Iris pigment epithelial cell (primary cell): ENCODE results near the gene UBE4B.
"Not testable (repeated sequence)": the region's sequence is repeated elsewhere in the genome, so short reads cannot be mapped to it uniquely, and the experiment has no call there.

ENCODE experiments used
- DNase-seq: peaks from one replicate; pipeline ENCODE4 v3.0.0-alpha.2; 2011; ENCODE audit warnings: low read depth

Gene UBE4B

DNA sequence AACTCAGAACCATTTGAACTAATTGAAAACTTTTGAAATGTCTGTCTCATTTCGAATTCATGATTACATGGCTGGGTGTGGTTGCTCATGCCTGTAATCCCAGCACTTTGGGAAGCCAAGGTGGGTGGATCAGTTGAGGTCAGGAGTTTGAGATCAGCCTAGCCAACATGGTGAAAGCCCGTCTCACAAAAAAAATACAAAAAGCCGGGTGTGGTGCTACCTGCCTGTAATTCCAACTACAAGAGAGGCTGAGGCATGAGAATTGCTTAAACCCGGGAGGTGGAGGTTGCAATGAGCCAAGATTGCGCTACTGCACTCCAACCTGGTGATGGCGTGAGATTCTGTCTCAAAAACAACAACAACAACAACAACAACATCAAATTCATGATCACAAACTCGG is 40.6 kb downstream of the UBE4B start:
- not testable (repeated sequence) for DNase-seq

DNA sequence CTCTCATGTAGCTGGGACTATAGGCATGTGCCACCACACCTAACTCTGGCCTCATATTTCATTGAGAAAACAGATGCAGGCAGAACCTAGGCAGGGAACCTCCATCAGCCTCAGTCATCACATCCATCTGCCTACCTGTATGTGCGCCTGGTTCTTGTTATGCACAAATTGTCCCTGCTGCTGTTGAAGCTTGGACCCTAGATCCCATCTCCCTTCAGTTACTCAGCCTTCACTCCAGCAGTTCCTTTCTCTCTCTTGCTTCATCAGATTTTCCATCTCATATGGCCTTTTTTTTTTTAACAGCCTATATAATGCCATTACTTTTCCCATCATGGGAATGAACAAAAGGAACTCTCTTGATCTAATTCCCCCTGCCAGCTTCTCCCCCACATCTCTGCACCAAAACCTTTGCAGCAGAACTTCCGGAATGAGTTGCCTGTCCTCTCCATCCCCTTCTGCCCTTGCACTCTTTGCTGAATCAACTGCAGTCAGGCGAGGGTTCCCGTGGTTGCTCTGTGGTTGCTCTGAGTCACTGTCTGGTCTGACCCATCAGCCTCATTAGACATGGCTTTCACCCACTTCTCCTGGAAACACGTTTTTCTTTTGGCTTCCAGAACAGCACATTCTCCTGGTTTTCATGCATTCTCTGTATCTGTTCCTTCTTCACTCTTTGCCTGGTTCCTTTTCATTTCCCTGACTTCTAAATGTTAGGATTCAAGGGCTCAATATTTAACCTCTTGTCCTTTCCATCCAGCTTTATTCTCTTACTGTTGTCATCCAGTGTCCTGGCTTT is 41.5 kb downstream of the UBE4B start:
- peak; percentile 98 for DNase-seq

DNA sequence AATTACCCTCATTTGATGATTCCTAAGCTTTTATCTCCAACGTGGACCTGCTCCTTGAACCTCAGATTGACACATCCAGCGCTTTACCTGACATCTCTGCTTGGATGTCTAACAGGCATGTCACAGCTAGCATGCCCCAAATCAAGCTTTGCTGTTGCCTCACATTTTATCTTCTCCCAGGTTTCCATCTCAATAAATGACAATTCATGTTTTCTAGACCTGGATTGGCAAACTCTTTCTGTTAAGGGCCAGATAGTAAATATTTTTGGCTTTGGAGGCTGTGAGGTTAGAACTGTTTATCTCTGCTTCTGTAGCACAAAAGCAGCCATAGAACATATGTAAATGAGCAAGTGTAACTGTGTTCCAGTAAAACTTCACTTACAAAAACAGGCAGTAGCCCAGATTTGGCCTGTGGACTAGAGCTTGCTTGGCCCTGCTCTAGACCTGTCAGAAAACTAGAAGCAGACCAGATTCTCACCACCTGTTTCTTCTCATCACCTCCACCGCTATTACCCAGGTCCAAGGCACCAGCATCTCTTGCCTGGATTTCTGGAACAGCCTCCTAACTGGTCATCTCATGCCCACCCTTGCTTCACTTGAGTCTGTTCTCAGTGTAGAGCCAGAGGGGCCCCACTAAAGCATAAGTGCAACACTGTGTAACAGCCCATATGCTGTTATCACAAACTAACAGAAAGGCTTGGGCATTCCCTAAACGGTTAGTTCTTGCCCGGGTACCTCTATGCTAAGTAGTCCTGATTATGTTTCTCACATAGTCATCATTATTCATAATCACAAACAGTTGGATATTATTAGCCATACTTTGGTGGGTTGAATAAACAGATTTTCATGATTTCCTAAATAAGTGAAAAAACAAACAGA is 42.3 kb downstream of the UBE4B start:
- peak; percentile 66 for DNase-seq

DNA sequence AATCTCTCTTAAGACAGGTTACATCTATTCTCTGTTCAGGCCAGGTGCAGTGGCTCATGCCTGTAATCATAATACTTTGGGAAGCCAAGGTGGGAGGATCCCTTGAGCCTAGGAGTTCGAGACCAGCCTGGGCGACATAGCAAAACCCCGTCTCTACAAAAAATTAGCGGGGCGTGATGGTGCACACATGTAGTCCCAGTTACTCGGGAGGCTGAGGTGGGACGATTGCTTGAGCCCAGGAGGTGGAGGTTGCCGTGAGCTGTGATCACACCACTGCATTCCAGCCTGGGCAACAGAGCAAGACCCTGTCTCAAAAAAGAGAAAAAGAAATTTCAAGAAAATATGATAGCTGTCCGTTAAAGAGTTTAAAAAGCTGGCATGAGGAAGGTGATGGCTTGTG is 43.0 kb downstream of the UBE4B start:
- no peak for DNase-seq

DNA sequence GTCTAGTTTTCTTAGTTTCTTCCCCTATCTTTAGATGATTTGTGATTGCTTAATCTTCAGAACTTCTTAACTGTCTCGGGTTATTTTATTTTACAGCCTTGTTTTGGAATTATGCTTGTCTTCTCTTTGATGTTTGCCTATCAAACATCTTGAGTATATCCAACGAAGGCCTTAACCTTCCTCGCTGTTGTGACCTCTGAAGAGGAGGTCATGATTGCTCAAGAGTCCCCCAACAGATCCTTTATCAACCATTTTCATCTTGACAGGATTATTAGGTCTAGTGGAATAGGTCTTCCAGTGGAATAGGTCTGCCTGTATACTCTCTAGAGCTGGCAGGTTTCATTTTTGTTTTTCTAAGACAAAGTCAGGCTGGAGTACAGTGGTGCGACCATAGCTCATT is 45.7 kb downstream of the UBE4B start:
- no peak for DNase-seq

DNA sequence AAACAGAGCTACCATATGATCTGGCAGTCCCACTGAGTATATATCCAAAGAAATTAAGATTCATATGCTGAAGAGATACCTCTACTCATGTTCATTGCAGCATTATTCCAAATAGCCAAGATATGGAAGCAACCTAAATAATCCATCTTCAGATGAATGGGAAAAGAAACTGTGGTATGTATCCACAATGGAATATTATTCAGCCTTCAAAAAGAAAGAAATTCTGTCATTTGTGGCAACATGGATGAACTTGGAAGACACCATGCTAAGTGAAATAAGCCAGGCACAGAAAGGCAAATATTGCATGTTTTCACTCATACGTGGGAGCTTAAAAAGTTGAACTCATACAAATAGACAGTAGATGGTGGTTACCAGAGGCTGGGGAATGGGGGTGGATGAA is 47.8 kb downstream of the UBE4B start:
- no peak for DNase-seq

DNA sequence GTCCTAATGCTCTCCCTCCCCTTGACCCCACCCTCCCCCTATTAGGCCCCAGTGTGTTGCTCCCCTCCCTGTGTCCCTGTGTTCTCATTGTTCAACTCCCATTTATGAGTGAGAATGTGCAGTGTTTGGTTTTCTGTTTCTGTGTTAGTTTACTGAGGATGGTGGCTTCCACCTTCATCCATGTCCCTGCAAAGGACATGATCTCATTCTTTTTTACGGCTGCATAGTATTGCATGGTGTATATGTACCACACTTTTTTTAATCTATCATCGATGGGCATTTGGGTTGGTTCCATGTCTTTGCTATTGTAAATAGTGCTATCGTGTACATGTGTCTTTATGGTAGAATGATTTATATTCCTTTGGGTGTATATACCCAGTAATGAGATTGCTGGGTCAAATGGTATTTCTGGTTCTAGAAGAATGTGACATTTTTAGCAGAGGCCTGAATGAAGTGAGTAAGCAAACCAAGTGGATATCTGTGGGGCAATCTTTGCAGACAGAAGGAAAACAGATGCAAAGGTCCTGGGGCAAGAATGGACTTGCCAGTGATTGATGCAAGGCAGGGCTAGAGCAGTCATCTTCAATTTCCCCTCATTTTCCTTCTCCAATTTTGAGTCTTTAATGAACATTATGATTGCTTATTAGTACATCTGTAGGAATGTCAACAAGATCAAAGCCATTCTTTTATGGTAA is 50.2 kb downstream of the UBE4B start:
- peak; percentile 80 for DNase-seq

DNA sequence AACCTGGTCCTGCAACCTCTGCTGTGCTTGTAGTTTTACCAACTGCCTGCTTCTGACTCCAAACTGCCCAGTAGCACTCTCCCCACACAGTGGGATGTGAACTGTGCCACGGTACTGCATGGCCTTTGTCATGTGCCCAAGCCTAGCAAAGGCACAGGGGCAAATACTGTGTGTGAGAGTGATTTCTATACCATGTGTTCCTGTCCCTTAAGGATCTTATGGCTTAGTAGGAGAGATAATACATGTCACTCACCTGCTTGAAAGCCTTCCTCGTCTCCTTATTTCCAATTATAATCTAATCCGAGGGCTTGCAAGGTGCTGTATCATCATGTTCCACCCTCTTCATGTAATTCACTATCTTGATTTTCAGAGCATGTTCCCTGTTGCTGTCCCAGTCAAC is 51.3 kb downstream of the UBE4B start:
- no peak for DNase-seq

DNA sequence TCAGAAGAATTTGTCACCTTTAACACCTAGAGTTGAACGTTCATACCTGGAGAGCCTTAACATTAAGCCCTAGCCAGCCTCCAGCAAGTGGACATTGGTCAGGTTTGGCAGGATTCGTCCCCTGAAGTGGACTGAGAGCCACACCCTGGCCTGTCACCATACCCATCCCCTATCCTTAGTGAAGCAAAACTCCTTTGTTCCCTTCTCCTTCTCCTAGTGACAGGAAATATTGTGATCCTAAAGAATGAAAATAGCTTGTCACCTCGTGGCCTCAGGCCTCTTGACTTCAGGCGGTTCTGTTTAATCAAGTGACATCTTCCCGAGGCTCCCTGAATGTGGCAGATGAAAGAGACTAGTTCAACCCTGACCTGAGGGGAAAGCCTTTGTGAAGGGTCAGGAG is 52.3 kb downstream of the UBE4B start:
- no peak for DNase-seq

DNA sequence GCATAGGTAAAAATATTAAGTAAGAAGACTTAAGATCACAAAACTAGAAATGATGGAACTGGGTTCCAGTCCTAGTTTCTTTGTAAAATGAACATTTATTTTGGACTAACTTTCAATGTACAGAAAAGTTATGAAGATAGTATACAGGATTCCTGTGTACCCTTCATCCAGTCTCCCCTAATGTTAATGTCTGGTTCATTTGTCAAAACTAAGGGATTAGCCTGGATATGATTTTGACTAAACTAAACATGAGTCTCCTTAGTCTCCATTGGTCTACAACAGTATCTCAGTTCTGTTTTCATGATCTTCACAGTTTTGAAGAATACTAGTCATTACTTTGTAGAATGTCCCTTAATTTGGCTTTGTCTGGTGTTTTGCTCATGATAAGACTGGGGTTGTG is 54.5 kb downstream of the UBE4B start:
- no peak for DNase-seq

DNA sequence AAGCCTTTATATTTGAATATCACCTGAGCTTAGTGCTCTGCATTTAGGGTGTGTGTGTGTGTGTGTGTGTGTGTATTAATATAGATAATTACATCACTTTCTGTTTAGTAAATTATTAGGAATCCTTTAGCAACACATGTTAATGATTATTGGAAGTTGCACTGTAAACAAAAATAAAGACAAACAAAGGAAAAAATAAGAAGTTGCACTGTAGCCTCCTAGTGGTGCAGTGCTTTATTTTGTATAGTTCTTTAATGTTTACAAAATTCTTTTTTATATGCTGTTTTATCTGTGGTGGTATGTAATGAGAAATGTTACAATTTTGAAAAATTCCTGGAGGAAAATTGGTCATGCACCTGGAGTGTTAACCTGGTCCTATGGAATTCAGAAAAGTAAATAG is 69.2 kb downstream of the UBE4B start:
- DNase-seq = no peak

DNA sequence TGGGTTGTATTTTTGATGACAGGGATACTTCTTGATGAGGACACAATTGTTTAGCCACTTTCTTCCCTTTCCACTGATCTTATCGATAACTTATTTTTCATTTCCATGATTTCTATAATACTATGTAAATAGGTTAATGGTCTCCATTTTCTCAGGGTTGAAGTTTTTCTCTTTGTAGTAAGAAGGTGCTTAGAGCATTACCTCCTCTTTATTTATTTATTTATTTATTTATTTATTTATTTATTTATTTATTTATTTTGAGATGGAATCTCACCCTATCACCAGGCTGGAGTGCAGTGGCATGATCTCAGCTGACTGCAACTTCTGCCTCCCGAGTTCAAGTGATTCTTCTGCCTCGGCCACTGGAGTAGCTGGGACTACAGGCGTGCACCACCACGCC is 70.4 kb downstream of the UBE4B start:
- no peak for DNase-seq

DNA sequence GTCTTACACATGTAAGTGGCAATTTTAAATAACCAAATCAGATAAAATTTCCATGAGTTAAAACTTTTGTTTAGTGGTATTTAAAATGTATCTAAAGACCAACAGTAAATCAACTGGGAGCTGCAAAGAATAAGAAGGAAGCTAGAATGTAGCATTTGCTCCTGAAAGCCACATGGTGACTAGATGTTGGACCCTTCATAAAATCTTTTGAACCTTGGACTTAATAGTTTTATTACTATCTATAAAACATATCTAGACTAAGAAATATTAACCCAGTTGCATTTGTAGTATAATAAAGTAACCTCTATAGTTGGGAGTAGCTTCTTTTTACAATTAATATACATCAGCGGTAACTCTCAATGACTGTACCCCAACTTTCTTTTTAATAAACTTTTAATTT is 72.1 kb downstream of the UBE4B start:
- no peak for DNase-seq

DNA sequence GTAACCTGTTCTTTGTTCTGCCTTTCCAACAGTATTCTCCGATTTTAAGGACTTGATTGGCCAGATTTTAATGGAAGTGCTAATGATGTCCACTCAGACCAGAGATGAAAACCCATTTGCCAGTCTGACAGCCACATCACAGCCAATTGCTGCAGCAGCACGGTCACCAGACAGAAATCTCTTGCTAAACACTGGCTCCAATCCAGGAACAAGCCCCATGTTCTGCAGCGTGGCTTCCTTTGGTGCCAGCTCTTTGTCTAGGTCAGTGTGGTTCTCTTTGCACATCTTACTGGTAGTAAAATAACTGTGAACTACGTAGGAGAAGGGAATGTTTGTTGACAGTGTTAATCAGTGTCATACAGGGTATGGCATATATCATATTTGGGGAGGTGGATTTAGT is 72.7 kb downstream of the UBE4B start:
- no peak for DNase-seq

DNA sequence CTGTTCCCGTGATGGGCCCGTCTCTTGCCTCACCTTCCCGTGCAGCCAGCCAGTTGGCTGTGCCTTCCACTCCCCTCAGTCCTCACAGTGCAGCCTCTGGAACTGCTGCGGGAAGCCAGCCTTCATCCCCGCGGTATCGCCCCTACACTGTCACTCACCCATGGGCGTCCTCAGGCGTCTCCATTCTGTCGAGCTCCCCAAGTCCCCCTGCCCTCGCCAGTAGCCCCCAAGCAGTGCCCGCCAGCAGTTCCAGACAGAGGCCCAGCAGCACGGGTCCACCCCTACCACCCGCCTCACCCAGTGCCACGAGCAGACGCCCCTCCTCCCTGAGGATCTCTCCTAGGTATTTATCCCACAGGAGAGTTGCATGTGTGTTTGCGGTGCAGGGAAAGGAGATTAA is 73.5 kb downstream of the UBE4B start:
- DNase-seq = no peak

DNA sequence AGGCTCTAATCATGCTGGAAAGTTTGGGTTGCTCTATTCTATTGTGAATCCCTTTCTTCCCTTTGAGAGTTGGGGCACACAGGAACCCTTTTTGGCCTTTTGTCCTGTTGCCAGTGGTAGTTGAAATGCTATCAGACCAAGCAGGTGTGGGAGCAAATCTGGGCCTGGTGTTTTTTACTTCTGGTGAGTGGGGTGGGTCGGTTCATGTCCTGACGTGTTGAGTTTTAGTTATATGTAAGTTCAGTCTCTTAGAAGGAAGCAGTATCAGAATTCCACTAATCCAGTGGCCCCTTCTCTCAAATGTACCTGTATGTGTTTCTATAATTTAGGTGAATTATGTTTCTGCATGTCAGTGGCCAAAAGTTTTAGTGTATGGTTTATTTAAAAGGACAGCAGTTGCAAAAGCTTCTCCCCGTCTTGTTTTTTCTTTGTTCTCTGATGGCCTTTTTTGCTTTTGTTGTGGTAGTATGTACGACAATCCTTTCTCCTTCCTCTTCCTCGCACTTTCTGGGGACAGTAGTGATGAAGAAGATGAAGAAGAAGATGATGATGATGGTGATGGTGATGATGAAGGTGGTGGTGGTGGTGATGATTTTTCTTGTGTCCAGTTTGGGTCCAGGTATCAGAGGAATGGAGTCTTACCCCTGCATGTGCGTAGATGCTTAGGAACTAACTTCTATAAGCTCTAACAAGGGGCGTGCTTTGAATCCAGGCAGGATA is 74.2 kb downstream of the UBE4B start:
- no peak for DNase-seq

DNA sequence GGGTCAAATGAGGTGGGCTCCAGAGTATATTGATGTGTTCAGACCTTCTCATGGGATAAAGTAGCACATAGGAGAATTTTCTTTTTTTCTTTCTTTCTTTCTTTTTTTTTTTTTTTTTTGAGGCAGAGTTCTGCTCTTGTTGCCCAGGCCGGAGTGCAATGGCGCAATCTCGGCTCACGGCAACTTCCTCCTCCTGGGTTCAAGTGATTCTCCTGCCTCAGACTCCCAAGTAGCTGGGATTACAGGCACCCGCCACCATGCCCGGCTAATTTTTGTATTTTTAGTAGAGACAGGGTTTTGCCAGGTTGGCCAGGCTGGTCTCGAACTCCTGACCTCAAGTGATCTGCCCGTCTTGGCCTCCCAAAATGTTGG is 74.7 kb downstream of the UBE4B start:
- DNase-seq = not testable (repeated sequence)

DNA sequence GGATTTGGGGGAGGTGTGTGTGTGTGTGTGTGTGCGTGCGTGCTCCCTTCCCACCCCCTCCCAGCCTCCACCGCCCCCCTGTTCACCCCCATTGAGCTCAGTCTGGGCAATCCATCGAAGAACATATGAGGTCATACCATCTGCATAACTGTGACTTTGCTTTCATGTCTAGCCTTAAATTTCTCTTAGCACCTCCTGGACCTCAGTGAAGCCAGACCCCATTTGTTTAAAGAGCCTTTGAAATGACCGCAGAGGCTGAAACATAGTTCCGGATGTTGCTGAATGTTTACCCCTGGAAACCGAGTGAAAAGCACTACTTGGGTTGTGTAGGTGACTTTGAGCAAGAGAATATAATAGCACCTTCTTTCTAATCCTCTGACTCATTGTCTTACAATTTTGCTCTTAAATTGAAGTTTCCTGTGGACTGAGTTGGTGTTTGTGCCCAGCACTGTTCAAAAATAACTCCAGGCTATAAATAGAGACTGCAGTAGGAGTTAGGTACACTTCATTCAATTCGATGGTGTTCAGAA is 75.4 kb downstream of the UBE4B start:
- DNase-seq = peak; percentile 91

DNA sequence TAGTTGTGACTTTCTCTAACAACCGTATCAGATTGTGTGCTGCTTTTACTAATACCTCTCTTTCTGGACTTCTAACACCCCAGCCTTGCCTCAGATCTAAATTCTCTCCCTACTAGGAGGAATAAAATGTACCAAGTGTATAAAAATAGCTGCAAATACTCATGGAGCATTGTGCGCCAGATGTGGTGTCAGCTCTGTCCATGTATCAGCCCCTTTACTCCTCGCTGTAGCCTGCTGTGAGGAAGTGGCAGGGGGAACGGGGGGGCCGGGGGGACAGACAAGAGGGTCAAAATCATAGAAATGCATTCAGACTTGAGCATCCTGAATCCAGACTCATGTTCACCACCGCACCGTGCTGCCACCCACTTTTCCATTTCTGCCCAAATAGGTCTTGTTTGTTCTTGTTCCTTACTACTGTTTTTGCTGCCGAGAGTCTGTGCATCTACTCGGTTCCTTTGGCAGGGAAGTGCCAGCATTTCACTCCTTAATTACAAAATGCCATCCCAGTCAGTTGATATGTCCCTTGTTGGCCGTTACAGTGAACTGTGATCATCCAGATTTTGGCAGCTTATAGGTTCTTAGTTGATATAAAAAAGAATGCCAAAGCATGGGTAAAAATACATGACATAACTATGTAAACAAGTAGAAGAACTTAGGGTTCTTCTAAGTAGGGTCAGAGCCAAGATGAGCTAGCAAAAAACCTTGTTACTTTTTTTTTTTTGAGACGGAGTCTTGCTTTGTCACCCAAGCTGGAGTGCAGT is 76.4 kb downstream of the UBE4B start:
- no peak for DNase-seq

DNA sequence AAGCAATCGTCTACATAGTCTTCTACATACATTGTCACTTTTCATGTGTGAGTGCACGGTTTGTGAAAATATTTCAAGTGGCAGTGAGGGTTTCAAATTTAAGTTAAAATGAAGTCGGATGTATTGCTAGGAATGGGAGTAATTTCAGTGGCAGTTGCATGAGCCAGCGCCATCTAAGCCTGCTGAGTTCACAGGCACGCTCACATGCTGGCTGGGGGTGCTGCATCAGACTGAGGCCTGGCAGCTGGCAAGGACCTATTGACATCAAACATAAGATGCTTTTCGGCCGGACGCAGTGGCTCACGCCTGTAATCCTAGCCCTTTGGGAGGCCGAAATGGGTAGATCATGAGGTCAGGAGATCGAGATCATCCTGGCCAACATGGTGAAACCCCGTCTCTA is 80.7 kb downstream of the UBE4B start:
- no peak for DNase-seq

DNA sequence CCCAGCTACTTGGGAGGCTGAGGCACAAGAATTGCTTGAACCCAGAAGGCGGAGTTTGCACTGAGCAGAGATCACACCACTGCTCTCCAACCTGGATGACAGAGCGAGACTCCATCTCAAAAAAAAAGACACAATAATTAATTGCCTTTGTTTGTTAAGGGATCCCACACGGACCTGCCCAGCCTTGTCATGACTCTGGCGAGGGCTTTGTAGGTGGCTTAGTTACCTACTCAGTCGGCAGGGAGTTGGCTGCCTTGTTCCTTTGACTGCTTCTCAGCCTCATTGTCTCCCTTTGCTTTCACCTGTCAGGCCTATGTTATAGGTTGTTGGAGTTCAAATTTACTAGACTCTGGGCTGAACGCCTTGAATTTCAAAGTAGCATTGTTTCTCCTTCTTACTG is 82.0 kb downstream of the UBE4B start:
- DNase-seq = no peak
